Measurements from ENCODE around the gene TUBA1A. TPM values are rescaled to one million over a fixed set of nuclear protein-coding genes. Genes with fewer than 3 reads are reported as not detected.
"Not testable (repeated sequence)": the region's sequence is repeated elsewhere in the genome, so short reads cannot be mapped to it uniquely, and the experiment has no call there.

Gene TUBA1A
- total and polyA plus RNA-seq, 5 donors from 2014 or later, result 213 to 298 (median 250) TPM

DNA sequence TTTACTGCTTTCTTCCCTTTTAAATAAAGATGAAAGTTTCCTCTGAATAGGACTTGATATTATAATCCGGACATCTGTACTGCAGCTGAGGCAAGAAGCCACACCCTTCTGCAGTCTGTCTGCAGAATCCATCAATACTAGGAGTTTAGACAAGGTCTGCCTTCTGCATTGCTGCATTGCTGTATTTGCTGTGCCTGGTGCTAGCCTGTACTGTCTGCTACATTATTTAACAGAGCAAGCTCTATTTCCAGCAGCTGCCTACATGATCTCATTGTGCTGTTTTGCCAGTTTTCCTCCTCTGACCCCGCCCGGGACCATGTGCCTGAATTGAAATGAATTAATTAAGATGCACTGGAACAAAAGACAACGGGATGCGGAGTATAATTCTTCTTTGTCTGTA is 1.7 kb downstream of the TUBA1A start:
- peaks cover 18 to 39% (median 24%) of the 10 kb centered on the region in 4 donors for H3K4me1 Mint-ChIP-seq
- Histone ChIP-seq H3K27me3 (ENCODE audit: control insufficient read depth, insufficient read depth, low read length) (no peaks in the 10 kb centered on the region), H3K36me3 (ENCODE audit: control insufficient read depth, insufficient read depth, low read length) (peaks cover 33% of the 10 kb centered on the region), H3K4me1 (ENCODE audit: control insufficient read depth, insufficient read depth, low read length, poor library complexity, severe bottlenecking) (peaks cover 26% of the 10 kb centered on the region), H3K4me3 (ENCODE audit: low read depth, low read length) (peak overlapping the region; percentile 86), H3K27ac (ENCODE audit: insufficient read depth, low read length, poor library complexity, severe bottlenecking) (peak overlapping the region; percentile 98), H3K9me3 (ENCODE audit: control insufficient read depth in 2 of 2, low read length in 2 of 2) (no peaks in the 10 kb centered on the region)
- no peaks in the 10 kb centered on the region for H3K9me3 Mint-ChIP-seq
- no peak for DNase-seq
- H3K4me3 Mint-ChIP-seq, result peak overlapping the region; percentile 72 to 94 (median 88)
- no peak for ATAC-seq (ENCODE audit: low read depth in 2 of 2)
- peaks cover 23% of the 10 kb centered on the region for H3K36me3 Mint-ChIP-seq
- H3K27ac Mint-ChIP-seq, result peak overlapping the region in 1 of 3 donors; percentile 35
- H3K27me3 Mint-ChIP-seq, result peaks cover 4% of the 10 kb centered on the region

GRCh38 chr12:49186307-49186706 is 2.6 kb downstream of the TUBA1A start:
- Mint-ChIP-seq H3K4me1 (peaks cover 18 to 39% (median 25%) of the 10 kb centered on the region in 4 donors), H3K4me3 (peak overlapping the region in 3 of 4 donors; percentile 60 to 85 (median 81)), H3K36me3 (peaks cover 23% of the 10 kb centered on the region)
- not testable (repeated sequence) for H3K27ac ChIP-seq (ENCODE audit: insufficient read depth, low read length, poor library complexity, severe bottlenecking); ATAC-seq (ENCODE audit: low read depth in 2 of 2); H3K27me3 Mint-ChIP-seq; DNase-seq; H3K9me3 Mint-ChIP-seq; H3K27me3 ChIP-seq (ENCODE audit: control insufficient read depth, insufficient read depth, low read length); H3K4me3 ChIP-seq (ENCODE audit: low read depth, low read length); H3K27ac Mint-ChIP-seq; H3K9me3 ChIP-seq (ENCODE audit: control insufficient read depth in 2 of 2, low read length in 2 of 2)
- Histone ChIP-seq H3K36me3 (ENCODE audit: control insufficient read depth, insufficient read depth, low read length) (peaks cover 33% of the 10 kb centered on the region), H3K4me1 (ENCODE audit: control insufficient read depth, insufficient read depth, low read length, poor library complexity, severe bottlenecking) (peaks cover 26% of the 10 kb centered on the region)

DNA sequence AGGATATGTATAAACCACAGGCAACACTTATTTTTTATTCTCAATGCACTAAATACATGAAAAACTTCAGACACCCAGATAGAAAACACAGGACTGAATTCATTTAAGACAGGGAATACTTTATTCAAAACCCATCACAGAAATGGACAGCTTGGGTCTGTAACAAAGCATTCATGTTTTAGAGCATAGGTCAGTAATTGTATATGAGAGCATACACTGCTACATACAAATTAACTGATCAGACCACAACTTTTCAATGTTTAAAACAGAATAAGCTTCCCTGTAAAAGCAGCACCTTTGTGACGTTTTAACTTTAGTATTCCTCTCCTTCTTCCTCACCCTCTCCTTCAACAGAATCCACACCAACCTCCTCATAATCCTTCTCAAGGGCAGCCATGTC is 4.2 kb downstream of the TUBA1A start:
- Histone ChIP-seq H3K4me1 (ENCODE audit: control insufficient read depth, insufficient read depth, low read length, poor library complexity, severe bottlenecking) (peaks cover 24% of the 10 kb centered on the region), H3K36me3 (ENCODE audit: control insufficient read depth, insufficient read depth, low read length) (peaks cover 33% of the 10 kb centered on the region)
- Mint-ChIP-seq H3K4me3 (peak overlapping the region in 2 of 4 donors; percentile 74 to 76), H3K4me1 (peaks cover 16 to 37% (median 24%) of the 10 kb centered on the region in 4 donors), H3K36me3 (peaks cover 23% of the 10 kb centered on the region), H3K27ac (peak overlapping the region in 1 of 3 donors; percentile 16)
- not testable (repeated sequence) for H3K27me3 Mint-ChIP-seq; H3K9me3 ChIP-seq (ENCODE audit: control insufficient read depth in 2 of 2, low read length in 2 of 2); H3K27me3 ChIP-seq (ENCODE audit: control insufficient read depth, insufficient read depth, low read length); DNase-seq; H3K27ac ChIP-seq (ENCODE audit: insufficient read depth, low read length, poor library complexity, severe bottlenecking); H3K4me3 ChIP-seq (ENCODE audit: low read depth, low read length); ATAC-seq (ENCODE audit: low read depth in 2 of 2); H3K9me3 Mint-ChIP-seq

DNA sequence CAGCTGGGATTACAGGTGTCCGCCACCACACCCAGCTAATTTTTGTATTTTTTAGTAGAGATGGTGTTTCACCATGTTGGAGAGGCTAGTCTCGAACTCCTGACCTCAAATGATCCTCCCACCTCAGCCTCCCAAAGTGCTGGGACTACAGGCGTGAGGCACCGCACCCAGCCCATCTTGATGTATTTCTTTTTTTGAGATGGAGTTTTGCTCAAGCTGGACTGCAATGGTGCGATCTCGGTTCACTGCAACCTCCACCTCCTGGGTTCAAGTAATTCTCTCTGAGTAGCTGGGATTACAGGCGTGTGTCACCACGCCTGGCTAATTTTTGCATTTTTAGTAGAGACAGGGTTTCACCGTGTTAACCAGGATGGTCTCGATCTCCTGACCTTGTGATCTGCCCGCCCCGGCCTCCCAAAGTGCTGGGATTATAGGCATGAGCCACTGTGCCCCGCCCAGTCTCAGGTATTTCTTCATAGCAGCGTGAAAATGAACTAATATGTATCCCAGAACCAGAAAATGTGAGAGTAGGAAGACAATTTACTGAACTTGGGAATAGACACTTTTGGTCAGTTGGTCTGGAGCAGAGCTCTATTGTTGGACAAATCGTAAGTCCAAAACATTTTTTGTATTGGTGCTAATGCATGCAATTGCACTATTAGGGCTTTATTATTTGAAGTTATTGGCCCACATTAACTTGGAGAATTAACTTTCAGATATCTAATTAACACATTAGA is 5.5 kb downstream of the TUBA1A start:
- H3K9me3 Mint-ChIP-seq; H3K27ac ChIP-seq (ENCODE audit: insufficient read depth, low read length, poor library complexity, severe bottlenecking); H3K9me3 ChIP-seq (ENCODE audit: control insufficient read depth in 2 of 2, low read length in 2 of 2); H3K4me3 ChIP-seq (ENCODE audit: low read depth, low read length); DNase-seq; ATAC-seq (ENCODE audit: low read depth in 2 of 2); H3K27me3 Mint-ChIP-seq; H3K27me3 ChIP-seq (ENCODE audit: control insufficient read depth, insufficient read depth, low read length): not testable (repeated sequence)
- peaks cover 23% of the 10 kb centered on the region for H3K36me3 Mint-ChIP-seq
- Histone ChIP-seq H3K36me3 (ENCODE audit: control insufficient read depth, insufficient read depth, low read length) (peaks cover 33% of the 10 kb centered on the region), H3K4me1 (ENCODE audit: control insufficient read depth, insufficient read depth, low read length, poor library complexity, severe bottlenecking) (peaks cover 15% of the 10 kb centered on the region)
- peaks cover 12 to 29% (median 17%) of the 10 kb centered on the region in 4 donors for H3K4me1 Mint-ChIP-seq
- peak overlapping the region in 2 of 4 donors; percentile 54 to 79 for H3K4me3 Mint-ChIP-seq
- H3K27ac Mint-ChIP-seq, result peak overlapping the region in 1 of 3 donors; percentile 52

DNA sequence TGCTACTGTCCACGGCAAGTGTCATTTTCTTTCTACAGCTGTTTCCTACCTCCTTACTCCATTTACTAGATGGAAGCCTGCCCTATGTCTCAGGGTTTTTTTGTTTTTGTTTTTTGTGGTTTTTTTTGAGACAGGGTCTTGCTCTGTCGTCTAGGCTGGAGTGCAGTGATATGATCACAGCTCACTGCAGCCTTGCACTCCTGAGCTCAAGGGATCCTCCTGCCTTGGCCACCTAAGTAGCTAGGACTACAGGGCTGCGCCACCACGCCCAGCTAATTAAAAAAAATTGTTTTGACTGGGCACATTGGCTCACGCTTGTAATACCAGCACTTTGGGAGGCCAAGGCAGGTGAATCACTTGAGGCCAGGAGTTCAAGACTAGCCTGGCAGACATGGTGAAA is 14.7 kb downstream of the TUBA1A start:
- Mint-ChIP-seq H3K27me3 (peaks cover 8% of the 10 kb centered on the region), H3K36me3 (no peaks in the 10 kb centered on the region), H3K4me1 (no peaks in the 10 kb centered on the region), H3K9me3 (peaks cover 0 to 1% (median 0%) of the 10 kb centered on the region in 7 donors), H3K4me3 (no peak overlapping the region), H3K27ac (peak overlapping the region in 1 of 3 donors; percentile 42)
- Histone ChIP-seq H3K4me3 (ENCODE audit: low read depth, low read length) (no peak overlapping the region), H3K36me3 (ENCODE audit: control insufficient read depth, insufficient read depth, low read length) (no peaks in the 10 kb centered on the region), H3K27ac (ENCODE audit: insufficient read depth, low read length, poor library complexity, severe bottlenecking) (no peak overlapping the region), H3K9me3 (ENCODE audit: control insufficient read depth in 2 of 2, low read length in 2 of 2) (peaks cover 0 to 5% of the 10 kb centered on the region in 2 experiments), H3K27me3 (ENCODE audit: control insufficient read depth, insufficient read depth, low read length) (no peaks in the 10 kb centered on the region), H3K4me1 (ENCODE audit: control insufficient read depth, insufficient read depth, low read length, poor library complexity, severe bottlenecking) (no peaks in the 10 kb centered on the region)
- ATAC-seq (ENCODE audit: low read depth in 2 of 2), result no peak
- no peak for DNase-seq

GRCh38 chr12:49170924-49171323 is 18.0 kb downstream of the TUBA1A start:
- Histone ChIP-seq H3K27ac (ENCODE audit: insufficient read depth, low read length, poor library complexity, severe bottlenecking) (no peak overlapping the region), H3K9me3 (ENCODE audit: control insufficient read depth in 2 of 2, low read length in 2 of 2) (no peaks in the 10 kb centered on the region), H3K4me1 (ENCODE audit: control insufficient read depth, insufficient read depth, low read length, poor library complexity, severe bottlenecking) (no peaks in the 10 kb centered on the region), H3K36me3 (ENCODE audit: control insufficient read depth, insufficient read depth, low read length) (no peaks in the 10 kb centered on the region), H3K4me3 (ENCODE audit: low read depth, low read length) (no peak overlapping the region), H3K27me3 (ENCODE audit: control insufficient read depth, insufficient read depth, low read length) (no peaks in the 10 kb centered on the region)
- peaks cover 15% of the 10 kb centered on the region for H3K27me3 Mint-ChIP-seq
- H3K4me1 Mint-ChIP-seq, result no peaks in the 10 kb centered on the region
- no peaks in the 10 kb centered on the region for H3K36me3 Mint-ChIP-seq
- H3K9me3 Mint-ChIP-seq, result no peaks in the 10 kb centered on the region
- H3K27ac Mint-ChIP-seq, result no peak overlapping the region
- ATAC-seq (ENCODE audit: low read depth in 2 of 2) (no peak), DNase-seq (no peak)
- no peak overlapping the region for H3K4me3 Mint-ChIP-seq

GRCh38 chr12:49165114-49165513 is 23.8 kb downstream of the TUBA1A start:
- no peaks in the 10 kb centered on the region for H3K36me3 Mint-ChIP-seq
- no peak overlapping the region for H3K27ac Mint-ChIP-seq
- Histone ChIP-seq H3K9me3 (ENCODE audit: control insufficient read depth in 2 of 2, low read length in 2 of 2) (no peaks in the 10 kb centered on the region), H3K4me3 (ENCODE audit: low read depth, low read length) (no peak overlapping the region), H3K36me3 (ENCODE audit: control insufficient read depth, insufficient read depth, low read length) (no peaks in the 10 kb centered on the region), H3K27me3 (ENCODE audit: control insufficient read depth, insufficient read depth, low read length) (no peaks in the 10 kb centered on the region), H3K27ac (ENCODE audit: insufficient read depth, low read length, poor library complexity, severe bottlenecking) (no peak overlapping the region), H3K4me1 (ENCODE audit: control insufficient read depth, insufficient read depth, low read length, poor library complexity, severe bottlenecking) (no peaks in the 10 kb centered on the region)
- DNase-seq (no peak), ATAC-seq (ENCODE audit: low read depth in 2 of 2) (no peak)
- H3K4me1 Mint-ChIP-seq, result no peaks in the 10 kb centered on the region
- peaks cover 11% of the 10 kb centered on the region for H3K27me3 Mint-ChIP-seq
- H3K9me3 Mint-ChIP-seq, result no peaks in the 10 kb centered on the region
- H3K4me3 Mint-ChIP-seq, result no peak overlapping the region

DNA sequence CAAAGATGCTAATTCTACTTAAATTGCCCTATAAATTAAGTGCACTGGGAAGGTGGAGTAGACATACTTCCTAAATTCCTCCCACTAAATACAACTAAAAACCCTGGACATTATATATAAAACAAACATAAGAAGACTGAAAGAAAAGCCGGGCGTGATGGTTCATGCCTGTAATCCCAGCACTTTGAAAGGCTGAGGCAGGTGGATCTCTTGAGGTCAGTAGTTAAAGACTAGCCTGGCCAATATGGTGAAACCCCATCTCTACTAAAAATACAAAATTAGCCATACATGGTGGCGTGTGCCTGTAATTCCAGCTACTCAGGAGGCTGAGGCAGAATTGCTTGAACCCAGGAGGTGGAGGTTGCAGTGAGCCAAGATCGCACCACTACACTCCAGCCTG is 27.0 kb downstream of the TUBA1A start:
- H3K27ac ChIP-seq (ENCODE audit: insufficient read depth, low read length, poor library complexity, severe bottlenecking); H3K4me3 ChIP-seq (ENCODE audit: low read depth, low read length); DNase-seq; H3K9me3 ChIP-seq (ENCODE audit: control insufficient read depth in 2 of 2, low read length in 2 of 2); H3K9me3 Mint-ChIP-seq; H3K36me3 Mint-ChIP-seq; H3K36me3 ChIP-seq (ENCODE audit: control insufficient read depth, insufficient read depth, low read length); H3K4me1 Mint-ChIP-seq; H3K27me3 ChIP-seq (ENCODE audit: control insufficient read depth, insufficient read depth, low read length); ATAC-seq (ENCODE audit: low read depth in 2 of 2); H3K4me3 Mint-ChIP-seq; H3K4me1 ChIP-seq (ENCODE audit: control insufficient read depth, insufficient read depth, low read length, poor library complexity, severe bottlenecking); H3K27me3 Mint-ChIP-seq: not testable (repeated sequence)
- H3K27ac Mint-ChIP-seq, result peak overlapping the region in 1 of 3 donors; percentile 52
